Activated CD8-positive, alpha-beta memory T cell treated with anti-CD3 and anti-CD28 coated beads for 24 hours (primary cell): ENCODE measurements around the gene ALPK3.

ENCODE experiments used
- DNase-seq: peaks from one replicate; pipeline ENCODE4 v3.0.0-alpha.2; 2020

The ALPK3 gene, protein sequence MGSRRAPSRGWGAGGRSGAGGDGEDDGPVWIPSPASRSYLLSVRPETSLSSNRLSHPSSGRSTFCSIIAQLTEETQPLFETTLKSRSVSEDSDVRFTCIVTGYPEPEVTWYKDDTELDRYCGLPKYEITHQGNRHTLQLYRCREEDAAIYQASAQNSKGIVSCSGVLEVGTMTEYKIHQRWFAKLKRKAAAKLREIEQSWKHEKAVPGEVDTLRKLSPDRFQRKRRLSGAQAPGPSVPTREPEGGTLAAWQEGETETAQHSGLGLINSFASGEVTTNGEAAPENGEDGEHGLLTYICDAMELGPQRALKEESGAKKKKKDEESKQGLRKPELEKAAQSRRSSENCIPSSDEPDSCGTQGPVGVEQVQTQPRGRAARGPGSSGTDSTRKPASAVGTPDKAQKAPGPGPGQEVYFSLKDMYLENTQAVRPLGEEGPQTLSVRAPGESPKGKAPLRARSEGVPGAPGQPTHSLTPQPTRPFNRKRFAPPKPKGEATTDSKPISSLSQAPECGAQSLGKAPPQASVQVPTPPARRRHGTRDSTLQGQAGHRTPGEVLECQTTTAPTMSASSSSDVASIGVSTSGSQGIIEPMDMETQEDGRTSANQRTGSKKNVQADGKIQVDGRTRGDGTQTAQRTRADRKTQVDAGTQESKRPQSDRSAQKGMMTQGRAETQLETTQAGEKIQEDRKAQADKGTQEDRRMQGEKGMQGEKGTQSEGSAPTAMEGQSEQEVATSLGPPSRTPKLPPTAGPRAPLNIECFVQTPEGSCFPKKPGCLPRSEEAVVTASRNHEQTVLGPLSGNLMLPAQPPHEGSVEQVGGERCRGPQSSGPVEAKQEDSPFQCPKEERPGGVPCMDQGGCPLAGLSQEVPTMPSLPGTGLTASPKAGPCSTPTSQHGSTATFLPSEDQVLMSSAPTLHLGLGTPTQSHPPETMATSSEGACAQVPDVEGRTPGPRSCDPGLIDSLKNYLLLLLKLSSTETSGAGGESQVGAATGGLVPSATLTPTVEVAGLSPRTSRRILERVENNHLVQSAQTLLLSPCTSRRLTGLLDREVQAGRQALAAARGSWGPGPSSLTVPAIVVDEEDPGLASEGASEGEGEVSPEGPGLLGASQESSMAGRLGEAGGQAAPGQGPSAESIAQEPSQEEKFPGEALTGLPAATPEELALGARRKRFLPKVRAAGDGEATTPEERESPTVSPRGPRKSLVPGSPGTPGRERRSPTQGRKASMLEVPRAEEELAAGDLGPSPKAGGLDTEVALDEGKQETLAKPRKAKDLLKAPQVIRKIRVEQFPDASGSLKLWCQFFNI (N-terminal part only)

DNA sequence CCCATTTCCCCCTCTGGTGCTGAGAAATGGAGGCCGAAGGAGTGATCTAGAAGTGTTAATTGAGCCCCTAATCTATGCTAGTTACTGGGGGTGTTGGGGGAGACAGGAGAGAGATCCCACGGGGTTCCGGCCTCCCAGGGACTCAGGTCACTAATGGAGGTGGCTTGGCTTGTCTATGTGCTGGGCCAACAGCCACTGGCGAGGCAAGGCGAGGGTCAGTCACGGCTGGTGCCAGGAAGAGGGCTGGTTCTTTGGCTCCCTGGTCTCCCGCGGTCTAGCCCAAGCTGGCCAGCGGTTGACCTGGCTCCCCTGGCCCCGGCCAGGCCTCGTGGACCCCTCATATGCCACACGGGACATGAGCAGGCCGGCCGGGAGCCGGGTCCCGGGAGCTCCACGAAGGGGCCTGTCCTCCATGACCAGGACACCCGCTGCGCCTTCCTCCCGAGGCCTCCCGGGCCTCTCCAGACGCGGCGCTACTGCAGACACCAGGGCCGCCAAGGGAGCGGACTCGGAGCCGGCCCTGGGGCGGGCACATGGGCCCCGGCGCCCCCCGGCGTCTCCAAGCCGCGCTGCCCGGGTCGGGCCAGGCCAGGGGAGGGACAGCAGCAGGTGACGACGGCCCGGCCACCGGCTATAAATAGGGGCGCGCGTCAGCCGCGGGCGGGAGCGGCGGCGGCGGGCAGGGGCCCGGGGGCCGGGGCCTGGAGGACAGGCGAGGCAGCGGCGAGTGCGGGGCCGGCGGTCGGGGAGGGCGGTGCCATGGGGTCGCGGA is at the start of gene ALPK3:
TSS of gene ALPK3 (plus strand) at position 663 of the 772 bp plus-strand sequence. CDS start at position 760, 97 bp downstream.
- no peak for DNase-seq

DNA sequence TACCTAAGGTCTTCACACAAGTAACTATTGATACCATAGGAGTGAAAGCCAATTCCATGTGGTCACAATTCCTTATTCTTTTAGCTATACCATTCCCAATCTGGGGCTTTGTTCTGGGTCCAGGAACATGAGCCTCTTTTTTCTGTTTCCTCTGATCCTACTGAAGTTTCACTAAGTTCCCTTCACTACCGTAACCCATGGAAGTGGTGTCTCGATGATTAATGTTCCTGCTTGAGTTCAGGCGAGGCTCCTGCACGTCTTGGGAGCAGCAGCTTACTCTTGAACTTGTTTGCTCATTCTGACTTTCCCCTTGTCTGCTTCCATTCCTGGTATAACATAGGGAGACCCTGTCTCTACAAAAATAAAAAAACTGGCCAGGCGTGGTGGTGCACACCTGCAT is 45.1 kb upstream of the ALPK3 start:
- no peak for DNase-seq

DNA sequence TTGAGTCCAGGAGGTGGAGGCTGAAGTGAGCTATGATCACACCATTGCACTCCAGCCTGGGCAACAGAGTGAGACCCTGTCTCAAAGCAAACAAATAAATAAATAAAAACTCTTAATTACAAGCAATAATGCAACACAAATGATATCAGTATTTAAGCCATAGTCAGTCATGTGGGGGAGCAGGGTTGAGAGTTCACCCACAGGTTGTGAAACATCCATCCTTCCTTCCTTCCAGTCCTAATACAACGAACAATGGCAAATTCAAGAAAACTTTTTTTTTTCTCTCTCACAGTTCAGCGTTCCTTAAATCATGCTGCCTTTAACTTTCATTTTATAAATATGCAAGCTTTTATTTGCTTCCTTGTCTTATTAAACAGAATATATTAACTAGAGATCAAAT is 44.7 kb upstream of the ALPK3 start:
- peak; percentile 38 for DNase-seq

DNA sequence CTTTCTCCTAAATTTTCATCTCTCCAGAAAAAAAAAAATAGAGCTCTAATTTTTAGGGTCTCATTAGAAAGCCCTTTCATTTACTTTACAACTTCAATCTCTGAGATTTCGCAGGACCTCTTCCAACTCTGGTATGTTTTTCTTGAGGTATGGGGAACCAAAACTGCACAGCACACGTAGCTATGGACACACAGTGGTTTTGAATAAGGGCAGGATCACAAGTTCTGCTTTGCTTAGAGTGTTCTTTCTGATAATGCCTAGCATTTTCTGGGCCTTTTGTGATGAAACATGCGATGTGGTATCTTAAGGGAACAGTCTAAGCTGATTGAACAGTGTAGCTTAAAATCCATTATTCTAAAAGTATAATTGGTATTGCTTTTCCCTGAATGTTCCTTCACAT is 43.4 kb upstream of the ALPK3 start:
- DNase-seq = no peak

DNA sequence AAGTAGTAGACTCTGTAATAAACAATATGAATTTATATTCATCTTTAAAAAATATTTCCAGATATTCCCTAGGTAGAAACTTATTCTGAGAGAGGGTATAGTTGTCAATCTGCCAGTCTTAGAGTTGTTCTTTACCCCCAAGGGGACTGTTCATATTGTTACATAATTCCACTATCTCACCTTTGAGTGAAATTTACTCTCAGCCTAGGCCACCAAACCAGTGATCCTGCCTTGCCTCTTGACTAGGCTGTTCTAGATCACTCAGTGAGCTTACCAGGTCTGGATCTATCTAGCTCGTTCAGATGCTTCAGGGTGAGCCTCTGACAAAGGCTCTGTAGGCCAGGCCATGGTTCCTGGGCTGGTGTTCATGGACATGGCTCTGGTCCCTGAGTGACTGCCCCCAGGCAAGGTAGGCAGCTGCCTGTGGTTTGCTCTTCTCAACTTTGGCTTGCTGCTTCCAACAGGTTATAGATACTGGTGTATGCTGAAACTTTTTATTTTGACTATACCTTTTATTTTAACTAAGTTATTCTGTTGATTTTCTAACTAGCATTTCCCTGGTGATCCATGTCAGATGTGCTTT is 41.2 kb upstream of the ALPK3 start:
- no peak for DNase-seq

DNA sequence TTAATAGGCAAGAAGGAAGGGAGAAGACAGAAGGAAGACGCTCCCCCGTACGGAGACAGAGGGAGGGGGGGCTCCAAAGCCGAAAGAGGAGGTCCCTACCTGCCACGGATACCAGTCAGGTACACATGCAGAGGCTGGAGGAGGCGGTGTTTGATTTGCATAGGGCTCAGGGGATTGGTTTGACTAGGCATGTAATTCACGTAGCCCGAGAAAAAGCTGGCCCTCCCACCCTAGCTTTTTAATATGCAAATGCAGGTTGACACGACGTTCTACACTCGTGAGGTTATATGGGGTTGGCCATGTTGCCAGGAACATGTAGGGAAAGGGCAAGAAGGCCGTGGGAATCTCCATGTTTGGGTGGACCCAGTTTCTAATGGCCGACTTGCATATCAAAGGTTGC is 39.0 kb upstream of the ALPK3 start:
- no peak for DNase-seq

DNA sequence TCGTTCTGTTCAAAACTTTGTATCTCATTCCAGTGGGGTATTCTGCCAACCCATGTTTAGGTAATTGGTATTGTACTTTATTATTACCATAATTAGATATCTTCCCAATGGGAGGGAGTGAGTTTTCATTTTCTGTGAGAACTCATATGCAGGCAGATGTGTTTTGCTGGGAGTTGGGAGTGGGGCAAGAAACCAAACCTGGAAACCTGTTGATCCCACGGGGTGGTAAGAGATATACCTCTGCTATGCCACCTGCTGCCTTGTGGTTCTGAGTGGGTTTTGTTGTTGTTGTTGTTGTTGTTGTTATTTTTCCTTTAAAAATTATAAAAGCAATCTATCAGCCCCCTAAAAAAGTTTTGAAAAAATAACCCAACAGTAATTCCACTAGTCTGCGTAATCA is 36.7 kb upstream of the ALPK3 start:
- DNase-seq = peak; percentile 19

DNA sequence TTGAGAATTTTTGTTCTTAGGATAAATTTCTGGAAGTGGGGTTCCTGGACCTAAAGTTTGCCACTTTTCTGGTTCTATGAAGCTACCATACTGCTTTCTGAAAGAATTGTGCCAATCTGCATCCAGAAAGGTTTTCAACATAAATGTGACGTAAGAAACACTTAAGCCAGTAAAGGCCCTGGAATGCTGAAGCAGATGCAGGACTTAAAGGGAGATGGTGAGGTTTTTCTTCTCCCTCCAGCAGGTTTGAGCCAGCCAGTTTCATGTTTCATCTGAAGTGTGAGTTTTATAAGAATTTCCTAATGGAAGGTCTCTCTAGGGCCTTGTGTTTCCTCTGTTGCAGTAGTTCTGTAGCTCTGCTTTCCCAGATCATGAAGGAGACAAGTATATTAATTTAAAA is 35.7 kb upstream of the ALPK3 start:
- DNase-seq = peak; percentile 13

DNA sequence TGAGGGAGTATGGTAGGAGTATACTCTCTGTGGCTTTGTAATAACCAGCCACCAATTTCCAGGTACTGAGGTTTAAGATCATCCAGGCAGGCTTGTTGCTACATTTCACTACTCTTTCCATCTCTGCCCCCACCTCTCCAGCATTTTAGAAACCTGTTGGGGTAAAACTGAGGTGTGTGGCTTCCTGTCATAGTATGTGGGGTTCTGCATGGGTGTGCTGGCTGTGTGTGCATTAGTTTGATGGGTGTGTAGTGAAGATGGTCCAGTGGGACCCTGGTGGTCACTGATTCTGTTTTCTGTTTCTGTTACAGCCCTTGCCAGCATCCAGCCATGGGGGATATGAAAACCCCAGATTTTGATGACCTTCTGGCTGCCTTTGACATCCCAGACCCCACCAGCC is 34.8 kb upstream of the ALPK3 start:
- DNase-seq = no peak

DNA sequence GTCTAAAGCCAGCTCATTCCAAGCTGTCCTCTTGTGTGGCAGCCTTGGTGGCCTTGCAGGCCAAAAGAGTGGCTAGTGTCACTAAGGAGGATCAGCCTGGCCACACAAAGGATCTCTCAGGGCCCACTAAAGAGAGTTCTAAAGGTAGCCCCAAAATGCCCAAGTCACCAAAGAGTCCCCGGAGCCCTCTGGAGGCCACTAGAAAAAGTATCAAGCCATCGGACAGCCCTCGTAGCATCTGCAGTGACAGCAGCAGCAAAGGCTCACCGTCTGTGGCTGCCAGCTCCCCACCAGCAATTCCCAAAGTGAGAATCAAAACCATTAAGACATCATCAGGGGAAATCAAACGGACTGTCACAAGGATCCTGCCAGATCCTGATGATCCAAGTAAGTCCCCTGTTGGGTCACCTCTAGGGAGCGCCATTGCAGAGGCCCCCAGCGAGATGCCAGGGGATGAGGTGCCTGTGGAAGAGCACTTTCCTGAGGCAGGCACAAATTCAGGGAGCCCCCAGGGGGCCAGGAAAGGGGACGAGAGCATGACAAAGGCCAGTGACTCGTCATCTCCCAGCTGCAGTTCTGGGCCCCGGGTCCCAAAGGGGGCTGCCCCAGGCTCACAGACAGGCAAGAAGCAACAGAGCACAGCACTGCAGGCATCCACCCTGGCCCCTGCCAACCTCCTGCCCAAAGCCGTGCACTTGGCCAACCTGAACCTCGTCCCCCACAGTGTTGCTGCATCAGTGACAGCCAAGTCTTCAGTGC is 33.5 kb upstream of the ALPK3 start:
- peak; percentile 54 for DNase-seq

DNA sequence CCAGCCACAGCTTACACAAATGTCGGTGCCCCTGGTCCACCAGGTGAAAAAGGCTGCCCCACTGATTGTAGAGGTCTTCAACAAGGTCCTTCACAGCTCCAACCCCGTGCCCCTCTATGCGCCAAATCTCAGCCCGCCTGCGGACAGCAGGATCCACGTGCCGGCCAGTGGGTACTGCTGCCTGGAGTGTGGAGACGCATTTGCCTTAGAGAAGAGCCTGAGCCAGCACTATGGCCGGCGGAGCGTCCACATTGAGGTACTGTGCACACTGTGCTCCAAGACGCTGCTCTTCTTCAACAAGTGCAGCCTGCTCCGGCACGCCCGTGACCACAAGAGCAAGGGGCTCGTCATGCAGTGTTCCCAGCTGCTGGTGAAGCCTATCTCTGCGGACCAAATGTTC is 32.9 kb upstream of the ALPK3 start:
- DNase-seq = no peak

DNA sequence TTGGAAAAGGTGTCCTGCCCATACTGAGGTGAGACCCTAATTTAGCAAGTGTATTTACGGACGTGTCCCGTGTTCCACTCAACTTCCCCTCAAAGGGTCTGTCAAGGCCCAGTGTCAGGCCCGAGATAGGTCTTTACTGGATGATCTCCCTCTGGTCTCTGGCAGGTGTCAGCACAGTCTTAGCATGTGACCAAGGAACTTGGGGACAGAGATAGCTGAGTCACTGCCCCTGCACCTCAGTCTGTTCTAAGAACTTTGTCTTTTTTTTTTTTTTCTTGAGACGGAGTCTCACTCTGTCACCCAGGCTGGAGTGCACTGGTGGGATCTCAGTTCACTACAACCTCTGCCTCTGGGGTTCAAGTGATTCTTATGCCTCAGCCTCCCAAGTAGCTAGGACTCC is 32.1 kb upstream of the ALPK3 start:
- no peak for DNase-seq

DNA sequence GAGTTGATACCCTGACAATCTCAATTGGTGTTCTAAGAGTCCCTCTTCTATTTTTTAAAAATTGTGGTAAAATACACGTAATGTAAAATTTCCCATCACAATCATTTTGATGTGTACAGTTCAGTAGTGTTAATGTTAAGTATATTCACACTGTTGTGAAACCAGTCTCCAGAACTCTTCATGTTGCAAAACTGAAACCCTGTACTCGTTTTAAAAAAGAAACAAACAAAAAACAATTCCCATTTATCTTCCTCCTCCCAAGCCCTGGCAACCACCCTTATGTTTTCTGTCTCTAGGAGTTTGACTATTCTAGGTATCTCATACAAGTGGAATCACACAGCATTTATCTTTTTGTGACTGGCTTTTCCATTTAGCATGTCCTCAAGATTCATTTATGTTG is 28.7 kb upstream of the ALPK3 start:
- DNase-seq = no peak

DNA sequence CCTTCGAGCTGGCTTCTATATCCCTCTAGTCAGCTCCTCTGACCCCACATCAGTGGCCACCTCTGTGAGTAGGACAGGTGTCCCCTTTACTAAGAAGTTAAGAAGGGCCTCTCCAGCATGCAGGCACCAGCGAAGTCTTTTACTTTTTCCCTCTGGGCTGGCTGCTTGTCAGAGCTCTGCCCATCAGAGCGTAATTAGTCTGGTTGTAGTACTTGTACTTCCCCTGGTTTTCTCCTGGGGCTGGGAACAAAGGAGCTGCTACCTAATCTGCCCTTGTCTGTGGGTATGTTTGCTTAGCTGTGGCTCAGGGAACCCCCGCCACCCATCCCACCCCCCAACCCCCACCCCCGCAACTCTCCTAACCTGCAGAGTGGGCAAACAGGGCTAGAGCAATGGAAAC is 27.4 kb upstream of the ALPK3 start:
- peak; percentile 44 for DNase-seq

DNA sequence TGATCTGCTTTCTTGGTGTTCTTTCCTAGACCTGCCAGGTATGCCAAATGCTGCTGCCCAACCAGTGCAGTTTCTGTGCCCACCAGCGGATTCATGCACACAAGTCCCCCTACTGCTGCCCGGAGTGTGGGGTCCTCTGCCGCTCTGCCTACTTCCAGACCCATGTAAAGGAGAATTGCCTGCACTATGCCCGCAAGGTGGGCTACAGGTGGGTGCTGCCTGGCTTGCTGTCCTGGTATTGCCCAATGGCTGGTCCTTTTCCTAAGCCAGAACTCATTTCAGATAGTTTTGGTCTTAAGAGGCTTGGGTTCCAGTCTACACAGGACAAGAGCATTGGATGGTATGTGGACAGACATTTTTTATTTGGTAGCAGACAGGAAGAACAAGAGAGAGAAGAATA is 26.5 kb upstream of the ALPK3 start:
- DNase-seq = peak; percentile 44

DNA sequence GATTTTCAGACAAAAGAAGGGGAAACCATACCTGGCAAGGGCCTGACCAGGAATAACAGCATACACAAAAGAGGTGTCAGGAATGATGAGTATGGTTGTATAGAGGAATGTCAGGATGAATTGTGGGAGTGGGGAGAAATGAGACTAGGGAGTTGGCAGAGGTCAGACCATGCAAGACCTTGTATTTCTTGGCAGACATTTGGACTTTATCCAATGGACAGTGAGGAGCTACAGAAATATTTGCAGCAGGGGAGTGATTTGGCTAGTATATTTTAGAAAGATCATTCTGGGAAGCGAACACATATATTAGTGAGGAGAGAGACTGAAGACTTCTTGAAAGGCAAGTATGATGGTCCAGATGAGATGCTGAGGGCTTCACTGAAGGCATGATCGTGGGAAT is 25.4 kb upstream of the ALPK3 start:
- peak; percentile 4 for DNase-seq

DNA sequence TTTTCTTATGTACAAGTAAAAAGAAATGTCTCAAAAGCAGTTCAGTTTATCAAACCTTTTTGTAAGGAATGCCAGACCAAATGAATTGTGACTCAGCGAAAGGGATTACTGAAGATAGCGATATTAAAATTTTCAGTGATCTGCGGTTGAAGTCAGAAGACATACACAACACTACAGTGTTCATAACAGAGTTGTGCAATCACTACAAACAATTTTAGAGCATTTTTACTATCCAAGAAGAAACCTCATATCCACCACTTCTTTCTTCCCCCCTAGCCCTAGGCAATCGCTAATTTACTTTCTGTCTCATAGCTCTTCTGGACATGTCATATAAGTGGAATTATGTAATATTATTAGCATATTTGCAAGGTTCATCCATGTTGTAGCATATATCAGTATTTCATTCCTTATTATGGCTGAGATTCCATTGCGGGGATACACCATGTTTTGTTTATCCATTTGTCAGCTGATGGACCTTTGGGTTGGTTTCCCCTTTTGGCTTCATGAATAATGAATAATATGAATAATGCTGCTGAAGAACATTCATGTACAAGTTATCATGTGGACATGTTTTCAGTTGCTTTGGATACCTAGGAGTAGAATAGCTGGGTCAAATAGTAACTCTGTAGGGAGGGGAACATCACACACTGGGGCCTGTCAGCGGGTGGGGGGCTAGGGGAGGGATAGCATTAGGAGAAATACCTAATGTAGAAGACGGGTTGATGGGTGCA is 23.6 kb upstream of the ALPK3 start:
- peak; percentile 4 for DNase-seq

DNA sequence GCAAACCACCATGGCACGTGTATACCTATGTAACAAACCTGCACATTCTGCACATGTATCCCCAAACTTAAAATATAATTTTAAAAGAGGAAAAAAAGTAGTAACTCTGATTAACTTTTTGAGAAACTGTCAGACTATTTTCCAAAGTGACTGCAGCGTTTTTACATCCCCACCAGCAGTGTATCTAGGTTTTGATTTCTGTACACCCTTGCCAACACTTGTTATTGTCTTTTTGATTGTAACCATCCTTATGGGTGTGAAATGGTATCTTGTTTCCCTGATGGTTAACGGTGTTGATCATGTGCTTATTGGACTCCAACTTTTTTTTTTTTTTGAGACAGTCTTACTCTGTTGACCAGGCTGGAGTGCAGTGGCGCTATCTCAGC is 23.0 kb upstream of the ALPK3 start:
- DNase-seq = no peak

DNA sequence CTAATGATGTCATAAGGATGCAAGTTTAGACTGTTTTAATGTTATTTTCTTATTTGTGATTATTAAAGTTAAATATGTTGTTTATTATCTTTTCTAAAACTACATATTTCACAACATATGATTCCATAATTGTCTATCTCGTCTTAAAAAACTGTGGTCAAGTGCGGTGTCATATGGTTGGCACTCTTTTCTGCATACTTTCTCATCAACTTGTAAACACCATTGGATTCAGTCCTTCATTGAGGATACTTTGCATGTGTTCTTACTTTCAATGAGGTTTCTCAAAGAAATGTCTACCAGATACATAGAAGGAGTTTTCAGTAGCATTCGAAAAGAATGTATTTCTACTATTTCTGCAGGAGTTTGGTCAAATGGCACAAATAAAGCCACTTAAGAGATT is 22.0 kb upstream of the ALPK3 start:
- no peak for DNase-seq

DNA sequence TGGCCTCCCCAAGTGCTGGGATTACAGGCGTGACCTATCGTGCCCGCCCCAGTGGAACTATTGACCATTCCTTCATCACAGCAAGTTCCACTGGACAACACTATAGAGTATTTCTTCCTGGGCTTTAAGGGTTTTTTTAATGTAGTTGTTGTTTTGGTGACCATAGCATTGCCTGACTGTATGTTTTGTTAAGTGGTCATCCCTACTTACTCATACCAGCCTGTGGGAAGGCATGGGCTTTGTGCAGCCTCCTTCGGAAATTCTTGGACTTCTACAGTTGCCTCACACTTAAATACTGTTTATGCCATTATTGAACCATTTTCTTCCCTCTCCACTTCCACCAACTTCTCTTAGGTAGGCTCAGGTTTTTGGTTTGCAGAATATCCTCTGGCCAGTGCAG is 19.9 kb upstream of the ALPK3 start:
- peak; percentile 4 for DNase-seq

DNA sequence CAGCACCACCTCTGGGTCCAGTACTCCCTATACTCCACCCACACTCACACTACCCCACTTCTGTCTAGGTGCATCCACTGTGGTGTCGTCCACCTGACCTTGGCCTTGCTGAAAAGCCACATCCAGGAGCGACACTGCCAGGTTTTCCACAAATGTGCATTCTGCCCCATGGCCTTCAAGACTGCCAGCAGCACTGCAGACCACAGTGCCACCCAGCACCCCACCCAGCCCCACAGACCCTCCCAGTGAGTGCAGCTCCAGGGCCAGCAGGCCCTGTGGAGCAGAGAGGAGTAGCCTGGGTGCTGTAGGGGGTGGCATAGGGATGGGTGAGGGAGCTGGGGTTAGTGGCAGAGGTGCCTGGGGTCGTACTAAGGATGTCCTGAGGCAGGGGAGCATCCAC is 19.4 kb upstream of the ALPK3 start:
- no peak for DNase-seq
